HG03565 (cell line): ENCODE measurements around the gene PHKG2.

Experiments
- ATAC-seq: cut with Tn5 transposase; IDR thresholded peaks from one replicate; pipeline ENCODE4 v1.9.1; 2021; ENCODE audit warnings: mild to moderate bottlenecking, moderate library complexity; ENCODE audit not compliant: unreplicated experiment

PHKG2 gene

GRCh38 chr16:30773826-30774225 is 25.6 kb downstream of the PHKG2 start:
- ATAC-seq, result no peak

DNA sequence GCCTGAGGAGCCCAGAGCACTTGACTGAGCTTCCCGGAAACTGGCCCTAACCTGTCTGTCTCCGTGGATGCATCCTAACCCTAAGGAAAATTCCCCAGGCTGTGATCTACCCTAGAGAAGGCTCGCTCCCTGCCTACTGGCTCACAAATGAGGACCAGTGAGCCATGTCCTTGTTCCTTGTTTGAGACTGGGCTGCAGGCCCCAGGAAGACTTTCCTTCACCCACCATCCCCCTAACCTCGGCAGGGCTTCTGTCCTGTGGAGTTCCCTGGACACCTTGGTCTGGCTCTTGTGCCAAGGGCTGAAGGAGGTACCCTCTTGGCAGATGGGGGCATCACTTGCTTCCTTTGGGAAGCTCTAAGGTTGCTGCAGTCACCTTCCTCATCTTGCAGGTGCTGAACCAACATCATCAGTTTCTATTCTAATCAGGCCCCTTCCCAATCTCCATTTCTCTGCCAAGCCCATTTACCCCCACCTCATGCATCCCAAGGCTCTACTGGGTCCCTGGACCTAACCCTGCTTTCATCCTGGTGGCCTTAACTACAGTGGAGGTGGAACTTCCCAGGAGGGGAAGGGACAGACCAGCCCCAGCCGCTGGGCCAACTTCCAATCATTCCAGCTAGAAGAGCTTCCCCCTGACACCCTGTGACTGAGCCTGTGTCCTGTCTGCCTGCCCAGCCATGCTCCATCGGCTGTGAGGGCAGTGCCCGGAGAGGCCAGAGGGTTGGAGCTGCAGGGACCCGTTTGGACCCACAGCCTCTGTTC is 26.3 kb downstream of the PHKG2 start:
- ATAC-seq, result no peak

- ATAC-seq, result no peak
These were observed 26.8 kb downstream of the PHKG2 start for GRCh38 chr16:30775131-30775391.

DNA sequence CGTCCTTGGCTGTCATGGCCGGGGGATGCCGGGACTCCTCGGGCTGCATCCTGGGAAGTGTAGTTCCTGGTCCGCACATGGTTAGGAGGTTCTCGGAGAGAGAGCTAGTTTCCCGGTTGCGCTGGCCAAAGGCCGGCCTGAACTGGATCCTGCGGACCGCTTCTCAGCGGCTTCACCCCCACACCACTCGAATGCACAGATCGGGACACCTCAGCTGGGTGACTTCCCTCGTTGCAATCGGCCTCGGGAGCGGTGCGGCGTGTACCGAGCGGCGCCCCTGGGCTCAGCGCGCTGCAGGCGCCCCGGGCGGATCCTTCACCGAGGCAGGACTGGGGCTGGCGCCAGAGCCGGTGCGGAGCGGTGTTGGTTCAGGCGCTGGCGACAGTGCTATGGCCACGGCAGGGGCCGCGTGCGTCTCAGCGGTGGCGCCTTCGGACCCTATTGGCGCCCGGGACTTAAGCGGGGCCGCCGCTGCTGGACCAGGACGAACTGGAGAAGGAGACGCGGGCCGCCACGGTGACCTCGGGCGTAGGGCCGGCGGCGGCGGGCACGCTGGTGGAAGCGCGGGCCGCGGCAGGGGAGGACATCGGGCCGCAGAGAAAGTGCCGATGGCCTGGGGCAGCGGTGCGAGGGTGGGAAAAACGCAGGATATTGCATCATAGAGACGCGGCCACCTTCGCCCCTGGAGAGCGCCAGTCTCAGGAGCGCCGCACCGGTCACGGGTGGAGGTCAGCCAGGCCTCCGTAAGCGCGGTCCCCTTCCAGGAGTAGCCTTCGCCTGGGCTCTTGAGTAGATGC is 27.4 kb downstream of the PHKG2 start:
- ATAC-seq, result no peak

DNA sequence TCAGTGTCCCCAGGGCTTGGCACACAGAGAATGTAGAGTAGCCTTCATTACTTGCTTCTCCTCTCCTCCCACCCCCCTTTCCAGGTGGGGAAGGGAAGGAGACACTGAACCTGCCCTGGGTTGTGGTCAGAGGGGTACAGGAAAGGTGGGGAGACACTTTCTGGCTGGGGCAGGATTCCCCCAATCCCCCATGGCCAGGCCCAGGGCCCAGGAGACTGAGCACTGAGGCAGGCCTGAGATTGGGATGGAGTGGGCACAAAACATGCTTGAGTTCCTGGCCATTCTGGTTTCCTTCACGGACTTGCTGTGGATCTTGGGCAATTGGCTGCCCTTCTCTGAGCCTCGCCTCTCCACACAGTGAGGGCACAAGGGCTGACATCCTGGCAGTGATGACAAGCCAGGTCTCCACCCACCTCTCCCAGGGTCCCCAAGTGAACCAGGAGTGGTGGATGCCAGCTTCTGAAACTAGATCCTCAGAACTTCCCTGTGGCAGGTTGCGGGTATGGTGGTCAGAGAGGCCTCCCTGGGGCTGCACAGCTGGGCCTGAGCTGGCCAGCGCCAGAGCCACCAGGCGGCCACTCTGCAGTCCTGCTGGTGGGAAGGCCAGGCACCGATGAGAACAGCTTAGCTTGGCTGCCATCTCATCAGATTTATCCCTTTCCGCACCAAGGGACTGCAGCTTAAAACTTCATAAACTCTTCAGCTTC is 29.5 kb downstream of the PHKG2 start:
- no peak for ATAC-seq

- ATAC-seq, result no peak
These were observed 30.5 kb downstream of the PHKG2 start for GRCh38 chr16:30778549-30779244.

- ATAC-seq, result no peak
These were observed 31.4 kb downstream of the PHKG2 start for GRCh38 chr16:30779596-30779995.

DNA sequence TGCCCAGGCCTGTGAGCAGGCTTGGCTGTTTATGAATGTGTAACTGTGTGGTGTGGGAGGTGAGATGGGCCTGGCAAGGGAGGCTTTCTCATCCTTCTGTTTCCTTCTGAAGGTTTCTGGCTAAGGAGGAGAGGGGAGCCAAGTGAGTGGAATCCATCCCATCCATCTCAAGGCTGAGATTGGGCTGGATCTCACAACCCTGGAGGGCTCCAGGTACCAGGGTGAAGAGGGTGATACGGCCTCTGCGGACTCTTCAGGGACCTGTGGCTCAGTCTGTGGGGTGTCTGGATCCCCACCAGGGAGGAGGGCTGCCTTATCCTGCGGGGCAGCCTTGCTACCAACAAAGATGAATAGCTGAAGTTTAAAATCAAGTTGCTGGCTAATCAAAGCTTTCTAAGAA is 31.8 kb downstream of the PHKG2 start:
- ATAC-seq, result no peak

DNA sequence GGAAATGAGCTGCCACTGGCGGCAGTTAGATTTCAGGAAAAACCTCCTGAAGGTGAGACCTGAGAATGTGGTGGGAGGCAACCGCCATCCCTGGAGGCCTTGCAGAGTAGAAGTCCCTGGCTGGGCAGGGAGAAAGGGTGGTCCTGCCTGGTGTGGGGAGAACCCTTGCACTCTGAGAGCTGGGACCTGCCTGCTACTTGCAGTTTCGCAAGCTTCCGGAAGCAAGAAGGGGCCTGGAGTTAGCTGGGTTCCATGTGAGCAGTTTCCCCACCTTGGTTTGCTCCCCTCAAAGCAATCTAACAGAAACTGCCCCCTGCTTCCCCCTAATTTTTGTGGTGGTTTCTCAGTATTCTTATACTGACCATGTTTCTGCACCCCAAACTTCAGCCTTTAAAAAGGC is 32.3 kb downstream of the PHKG2 start:
- ATAC-seq, result no peak

- ATAC-seq, result no peak
These were observed 34.5 kb downstream of the PHKG2 start for GRCh38 chr16:30782486-30783279.

DNA sequence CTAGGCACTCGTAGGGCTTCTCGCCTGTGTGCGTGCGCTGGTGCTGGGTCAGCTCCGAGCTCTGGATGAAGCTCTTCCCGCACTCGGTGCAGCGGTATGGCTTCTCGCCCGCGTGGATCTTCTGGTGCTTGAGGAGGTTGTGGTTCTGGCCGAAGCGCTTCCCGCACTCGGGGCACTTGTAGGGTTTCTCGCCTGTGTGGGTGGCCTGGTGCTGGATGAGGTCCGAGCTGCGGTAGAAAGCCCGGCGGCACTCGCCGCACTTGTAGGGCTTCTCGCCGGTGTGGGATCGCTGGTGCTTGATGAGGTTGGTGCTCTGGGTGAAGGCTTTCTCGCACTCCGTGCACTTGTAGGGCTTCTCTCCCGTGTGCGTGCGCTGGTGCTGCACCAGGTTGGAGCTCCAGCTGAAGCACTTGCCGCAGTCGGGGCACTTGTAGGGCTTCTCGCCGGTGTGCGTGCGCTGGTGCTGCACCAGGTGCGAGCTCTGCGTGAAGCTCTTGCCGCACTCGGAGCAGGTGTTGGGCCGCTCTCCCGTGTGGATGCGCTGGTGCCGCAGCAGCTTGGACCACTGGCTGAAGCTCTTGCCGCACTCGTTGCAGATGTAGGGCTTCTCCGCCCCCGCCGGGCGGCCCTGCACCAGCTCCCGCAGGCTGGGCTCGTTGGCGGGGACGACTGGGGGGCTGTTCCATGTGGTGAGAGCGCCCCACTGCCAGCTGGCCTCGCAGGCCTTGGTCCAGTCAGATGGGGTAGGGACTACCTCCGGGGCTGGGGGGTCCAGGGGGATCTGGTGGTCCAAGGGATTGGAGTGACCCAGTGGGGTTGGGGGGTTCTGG is 35.3 kb downstream of the PHKG2 start:
- no peak for ATAC-seq

GRCh38 chr16:30784215-30784614 is 36.0 kb downstream of the PHKG2 start:
- ATAC-seq, result no peak

DNA sequence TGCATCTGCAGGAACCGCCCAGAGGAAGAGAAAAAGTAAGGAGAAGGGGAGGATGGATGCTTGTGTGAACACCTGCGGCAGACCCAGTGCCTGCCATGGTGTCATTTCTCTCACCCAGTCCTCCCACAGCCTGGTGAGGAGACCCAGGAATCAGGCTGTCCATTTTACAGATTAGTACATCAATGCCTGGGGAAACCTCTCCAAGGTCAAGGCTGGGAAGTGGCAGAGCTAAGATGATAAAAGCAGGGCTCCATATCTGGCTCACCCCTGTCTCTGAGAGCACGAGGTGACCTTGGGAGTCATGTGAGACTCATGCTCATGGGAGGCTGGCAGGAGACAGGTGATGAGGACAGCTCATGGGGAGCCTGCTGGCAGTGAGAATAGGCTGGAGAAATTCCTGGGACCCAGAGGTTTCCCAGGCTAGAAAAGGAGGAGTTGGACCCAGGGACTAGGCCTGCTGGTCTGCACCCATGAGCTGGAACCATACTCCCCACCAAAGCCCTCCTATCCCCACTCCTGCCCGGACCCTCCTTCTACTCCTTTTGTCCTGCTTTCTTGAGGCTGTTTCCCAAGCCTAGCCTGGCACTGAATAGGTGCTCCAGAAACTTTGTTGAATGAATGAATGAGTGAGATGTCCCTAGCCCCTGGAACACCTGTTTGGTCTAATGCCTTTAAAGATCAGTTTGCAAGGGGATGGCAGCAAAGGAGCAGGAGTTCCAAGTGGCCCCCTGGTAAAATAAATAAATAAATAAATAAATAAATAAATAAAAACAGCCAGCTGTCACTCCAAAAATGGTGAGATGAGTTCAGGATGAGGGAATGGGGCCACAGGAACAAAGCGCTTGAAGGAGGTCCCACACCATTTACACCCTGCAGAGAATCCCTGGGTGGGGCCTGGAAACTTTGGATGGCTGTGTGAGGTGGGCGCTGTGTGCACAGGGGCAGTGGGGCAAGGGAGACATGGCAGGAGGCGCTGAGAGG is 37.2 kb downstream of the PHKG2 start:
- no peak for ATAC-seq

DNA sequence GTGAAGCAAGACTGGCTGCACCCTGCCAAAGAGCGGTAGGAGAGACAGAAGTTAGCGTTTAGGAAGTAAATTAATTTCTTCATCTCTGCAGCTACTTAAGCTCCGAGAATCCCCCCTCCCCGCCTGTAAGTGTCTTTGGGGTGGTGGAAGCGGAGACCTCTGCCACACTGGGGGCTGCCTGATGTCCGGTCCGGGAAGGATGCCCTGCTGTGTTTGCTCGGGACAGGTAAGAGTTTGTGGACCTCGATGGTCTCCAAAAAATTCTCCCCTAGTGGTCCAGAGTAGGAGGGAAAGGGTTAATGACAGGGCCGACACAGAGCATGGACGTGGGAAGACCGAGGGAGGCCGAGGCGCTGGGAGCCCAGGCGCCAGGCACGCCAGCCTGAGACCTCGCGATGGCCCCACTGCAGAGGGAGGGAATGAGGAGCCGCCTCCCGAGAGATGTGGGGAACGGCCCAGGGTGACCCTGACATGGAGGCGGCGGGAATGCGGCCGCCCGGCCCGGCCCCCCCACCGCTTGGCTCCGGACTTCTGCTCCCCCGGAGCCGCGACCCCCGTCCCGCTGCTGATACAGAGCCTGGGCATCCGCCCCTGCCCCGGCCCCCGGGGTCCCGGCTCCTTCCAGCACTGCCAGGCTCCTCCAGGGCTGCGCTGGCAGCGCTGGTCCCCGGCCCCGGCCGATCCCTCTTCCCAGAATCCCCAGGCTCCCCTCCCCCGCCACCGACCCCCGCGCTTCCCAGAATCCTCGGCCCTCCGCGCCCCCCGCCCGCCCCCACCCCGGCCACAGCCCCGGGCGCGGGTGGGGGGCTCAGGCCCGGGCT is 38.1 kb downstream of the PHKG2 start:
- ATAC-seq, result no peak

DNA sequence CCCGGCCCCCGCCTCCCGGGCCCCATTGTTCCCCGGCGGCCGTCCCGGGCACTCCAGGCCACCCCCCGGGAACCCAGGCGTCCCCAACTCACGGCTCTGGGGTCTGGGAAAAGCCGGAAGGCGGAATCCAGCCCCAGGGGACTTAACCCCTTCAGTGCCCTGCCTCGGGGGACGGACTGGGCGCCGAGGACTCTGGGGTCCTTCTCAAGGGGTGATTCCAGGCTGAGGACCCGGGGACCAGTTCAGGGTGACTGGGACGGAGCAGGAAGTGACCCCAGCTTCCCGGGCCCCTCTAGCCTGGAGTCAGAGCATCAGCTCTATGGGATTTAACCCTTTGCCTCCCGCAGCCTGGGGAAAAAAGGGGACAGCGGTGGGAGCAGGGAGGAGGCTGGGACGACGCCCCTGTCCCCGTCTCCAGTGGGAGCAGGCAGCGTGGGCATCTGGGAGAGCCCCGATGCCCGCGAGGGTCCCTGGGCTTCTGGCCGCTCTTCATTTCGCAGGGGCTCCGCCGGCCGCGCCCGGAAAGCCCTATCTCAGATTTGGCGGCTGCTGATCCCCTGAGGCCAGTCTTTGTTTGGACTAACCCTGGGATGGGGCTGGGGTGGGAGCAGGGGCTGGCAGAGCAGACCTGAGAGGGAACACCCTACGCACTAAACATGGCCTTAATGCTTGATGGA is 38.8 kb downstream of the PHKG2 start, which contains the start of gene ZNF629:
Gene ZNF629, minus strand, starts transcription at position 270 of the 677 bp plus-strand sequence. CDS start 2,723 bp downstream, outside the sequence.
- no peak for ATAC-seq

DNA sequence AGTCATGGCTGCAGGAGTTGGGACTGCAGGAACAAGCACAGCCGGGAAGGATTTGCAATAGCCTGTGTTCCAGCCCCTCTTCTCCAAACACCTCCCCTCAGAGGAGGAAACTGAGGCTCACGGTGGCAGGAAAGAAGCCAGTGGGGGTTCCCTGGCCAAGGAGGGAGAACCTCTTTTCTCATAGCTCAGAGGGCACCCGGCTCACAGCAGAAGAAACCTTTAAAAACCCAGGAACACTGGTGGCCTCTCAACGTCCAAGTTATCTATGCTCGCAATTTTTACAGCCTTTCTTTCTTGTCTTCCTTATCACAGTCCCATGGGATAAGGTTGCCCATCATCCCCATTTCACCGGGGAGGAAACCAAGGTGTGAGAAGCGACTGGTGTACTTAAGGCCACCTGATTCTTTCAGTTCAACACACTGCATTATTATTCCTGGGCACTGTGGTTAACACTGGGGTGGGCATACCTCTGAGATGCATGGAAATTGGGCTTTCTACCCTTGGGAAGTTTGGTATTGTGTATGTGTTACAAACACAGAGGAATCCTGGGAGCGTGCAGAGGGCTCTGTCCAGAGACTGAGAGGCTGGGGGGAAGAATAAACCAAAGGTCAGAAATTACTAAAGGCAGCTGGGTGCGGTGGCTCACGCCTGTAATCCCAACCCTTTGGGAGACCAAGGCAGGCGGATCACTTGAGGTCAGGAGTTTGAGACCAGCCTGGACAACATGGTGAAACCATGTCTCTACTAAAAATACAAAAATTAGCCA is 39.6 kb downstream of the PHKG2 start:
- no peak for ATAC-seq
